GM12878 (cell line): ENCODE results near the gene NOTCH1. TPM values are rescaled to one million over a fixed set of nuclear protein-coding genes. Genes with fewer than 3 reads are reported as not detected.

Experiments used
- ATAC-seq: fragments of 200-7000 bp; cut with Tn5 transposase; 3 replicates; pipeline ENCODE4 v1.9.1; 2020; ENCODE audit warnings: mild to moderate bottlenecking, moderate library complexity
- BruUV-seq: library from RNA; stranded (reverse); fragments of 400-500 nt; replicated peaks from 2 replicates; lab custom pipeline; 2021; lab: Mats Ljungman, UMichigan
- CTCF ChIA-PET: fragments of 300-600 bp; sonication (Branson Sonifier 250); formaldehyde crosslinking; extraction: SDS; loops from one replicate; lab custom pipeline; 2021; ENCODE audit warnings: inconsistent platforms; lab: Yijun Ruan, JAX
- POLR2A ChIA-PET: fragments of 350-600 bp; formaldehyde crosslinking; extraction: SDS; loops from one replicate; lab custom pipeline; 2021; ENCODE audit warnings: inconsistent platforms; lab: Charles Lee
- RAD21 ChIA-PET: fragments of 300-600 bp; sonication (Branson Sonifier 250); formaldehyde crosslinking; loops from one replicate; lab custom pipeline; 2023; ENCODE audit warnings: antibody characterized with exemption; ENCODE audit not compliant: unreplicated experiment; lab: Charles Lee
- SMC1A ChIA-PET: fragments of 300-600 bp; sonication (Branson Sonifier 250); formaldehyde crosslinking; loops from one replicate; lab custom pipeline; 2023; ENCODE audit not compliant: unreplicated experiment, uncharacterized antibody; lab: Charles Lee
- DNase-seq: peaks from one replicate; pipeline ENCODE4 v3.0.0-alpha.2; 2011; ENCODE audit warnings: low read depth, low spot score
- FAIRE-seq: peaks from 3 replicates; lab custom pipeline; 2011; peaks lifted over from hg19 to GRCh38; lab: Jason Lieb, UNC
- H2AFZ ChIP-seq: 2 replicates; pipeline ENCODE4 v1.6.0; 2011; ENCODE audit warnings: low read depth, low read length, control low read depth; ENCODE audit not compliant: control insufficient read depth
- H3K27ac ChIP-seq: 2 replicates; pipeline ENCODE4 v1.5.1; 2011; ENCODE audit warnings: control low read depth; ENCODE audit not compliant: control insufficient read depth, insufficient read depth
- H3K27me3 ChIP-seq, 2 experiments: replicated peaks in 1 of 2; 2 replicates each; pipeline versions ENCODE4 v1.6.0 to v1.6.1; 2011; ENCODE audit warnings: low read length in 1 of 2; ENCODE audit not compliant: control insufficient read depth in 2 of 2, insufficient read depth in 2 of 2
- H3K36me3 ChIP-seq, 2 experiments: 2 replicates each; pipeline ENCODE4 v1.5.1; 2011; ENCODE audit warnings: low read length in 1 of 2; ENCODE audit not compliant: control insufficient read depth in 2 of 2, insufficient read depth in 2 of 2
- H3K4me1 ChIP-seq: 2 replicates; pipeline ENCODE4 v1.6.1; 2011; ENCODE audit warnings: mild to moderate bottlenecking, low read length, moderate library complexity, mixed read lengths; ENCODE audit not compliant: control insufficient read depth, insufficient read depth
- H3K4me2 ChIP-seq: 2 replicates; pipeline ENCODE4 v1.6.0; 2011; ENCODE audit warnings: control low read depth; ENCODE audit not compliant: control insufficient read depth, insufficient read depth
- H3K4me3 ChIP-seq: fragments of 200-600 bp; sonication (generic); 2 replicates; pipeline ENCODE4 v1.5.1; 2016
- H3K79me2 ChIP-seq: 2 replicates; pipeline ENCODE4 v1.6.0; 2011; ENCODE audit warnings: low read length; ENCODE audit not compliant: control insufficient read depth, insufficient read depth
- H3K9ac ChIP-seq: 2 replicates; pipeline ENCODE4 v1.8.0; 2011; ENCODE audit warnings: low read length, control low read depth, mixed read lengths; ENCODE audit not compliant: control insufficient read depth, insufficient read depth
- H3K9me3 ChIP-seq: replicated peaks from 3 replicates; pipeline ENCODE4 v1.5.1; 2011; ENCODE audit warnings: mild to moderate bottlenecking, low read length; ENCODE audit not compliant: control insufficient read depth, insufficient read depth
- H4K20me1 ChIP-seq: 2 replicates; pipeline ENCODE4 v1.6.0; 2011; ENCODE audit not compliant: control insufficient read depth, insufficient read depth
- ATF2 ChIP-seq: IDR thresholded peaks from 2 replicates; pipeline ENCODE4 v1.6.1; 2012; ENCODE audit warnings: low read length, inconsistent platforms
- CREB1 ChIP-seq: IDR thresholded peaks from 2 replicates; pipeline ENCODE4 v1.6.1; 2012; ENCODE audit warnings: low read depth, mild to moderate bottlenecking, inconsistent platforms
- CREM ChIP-seq: IDR thresholded peaks from 2 replicates; pipeline ENCODE4 v1.6.1; 2014; ENCODE audit warnings: antibody characterized with exemption, low read depth
- CUX1 ChIP-seq: IDR thresholded peaks from 2 replicates; pipeline ENCODE4 v1.6.1; 2012; ENCODE audit warnings: improper control_type of control experiment, low read depth, low read length; ENCODE audit not compliant: insufficient replicate concordance
- TBL1XR1 ChIP-seq: IDR thresholded peaks from 2 replicates; pipeline ENCODE4 v1.6.1; 2012; ENCODE audit warnings: low read depth, low read length, improper control_type of control experiment
- WGBS: methylation state at CpG from one replicate; pipeline ENCODE4 v1.1.6; 2016; ENCODE audit warnings: low lambda C conversion rate; ENCODE audit not compliant: insufficient replicate concordance, insufficient coverage; ENCODE audit errors: missing lambda C conversion rate; 5-methylcytosine and 5-hydroxymethylcytosine counted together
- in situ Hi-C: fragments of 300-500 bp; cut with MboI; formaldehyde crosslinking; loops from 9 replicates; pipeline ENCODE4 v1.14.3; 2018; ENCODE audit warnings: mixed read lengths
- intact Hi-C: fragments of 100-400 bp; cut with micrococcal nuclease; formaldehyde crosslinking; loops from one replicate; pipeline ENCODE4 v1.14.2; 2022; ENCODE audit not compliant: unreplicated experiment
- polyA plus RNA-seq, 11 experiments: library from polyadenylated mRNA; depleted of rRNA in 4 of 11; unstranded in 6 of 11; stranded (reverse) in 5 of 11; fragments of >200 nt; fragmentation: Nextera tagmentation in 4 of 11; fragmentation: Illumina TruSeq in 1 of 11; extraction: Ambion mirVana in 4 of 11; extraction: Trizol in 1 of 11; gene quantifications; 1 replicate in 1 of 11; 2 replicates in 10 of 11; pipeline versions ENCODE4 v1.2.1 to v1.2.3, GENCODE V29; 2011 to 2016; ENCODE audit warnings: inconsistent platforms in 2 of 11, missing spikeins in 2 of 11, low read depth in 1 of 11
- total RNA-seq, 4 experiments: library from RNA; depleted of rRNA in 3 of 4; stranded (reverse); fragments of >200 nt in 3 of 4; fragmentation: Illumina TruSeq in 1 of 4; extraction: Trizol in 1 of 4; gene quantifications; 2 replicates each; pipeline versions ENCODE4 v1.2.1 to v1.2.3, GENCODE V29; 2013 to 2021

NOTCH1 gene
- total and polyA plus RNA-seq, 10 of the 15 experiments (the other 5 are each of a cell fraction or from before 2014, with no cell fraction given) = 0.02 to 40.0 (median 3.7) TPM

DNA sequence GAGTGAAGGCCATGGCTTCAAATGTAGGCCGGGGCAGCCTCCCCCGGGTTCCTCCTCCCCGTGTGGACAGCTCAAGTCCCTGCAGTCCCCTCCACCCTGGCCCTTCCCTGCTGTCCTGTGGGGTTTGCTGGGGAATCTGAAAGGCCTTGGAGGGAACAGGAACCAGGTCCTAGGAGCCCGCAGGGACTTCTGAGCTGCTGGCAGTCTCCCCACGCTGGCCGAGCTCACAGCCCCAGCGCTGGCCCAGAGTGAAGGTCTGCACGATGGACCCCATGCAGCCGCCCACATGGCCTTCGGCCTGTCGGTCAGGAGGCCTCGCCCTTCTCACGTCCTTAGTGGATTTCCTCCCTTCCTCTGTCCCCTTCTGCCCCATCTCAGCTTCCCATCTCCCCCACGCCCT, 25.7 kb upstream of the NOTCH1 start (continued):
- TF ChIP-seq CUX1 = no peak
- TF ChIP-seq, all 136 proteins: peak for 0

DNA sequence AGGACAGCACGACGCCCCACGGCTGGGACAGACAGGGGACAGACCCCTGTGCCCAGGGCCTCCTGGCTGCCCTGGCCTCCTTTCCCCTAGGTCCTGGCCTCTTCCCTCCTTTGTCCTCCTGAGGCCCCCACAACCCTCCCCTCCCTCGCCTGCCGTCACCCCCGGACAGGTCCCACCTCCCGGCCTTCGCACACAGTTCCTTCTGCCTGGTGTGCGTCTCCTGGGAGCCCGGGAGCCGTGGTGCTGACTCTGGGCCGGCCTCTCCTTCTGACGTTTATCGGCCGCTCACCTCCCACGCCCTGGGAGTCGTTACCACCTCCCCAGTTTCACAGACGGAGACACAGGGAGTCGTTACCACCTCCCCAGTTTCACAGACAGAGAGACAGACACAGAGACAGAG, 25.1 kb upstream of the NOTCH1 start:
- Histone ChIP-seq H3K36me3 (no peaks in the 10 kb centered on the region), H3K4me1 (no peaks in the 10 kb centered on the region), H3K27ac (no peak overlapping the region), H3K4me3 (no peak overlapping the region), H3K4me2 (no peak overlapping the region), H3K27me3 (no peaks in the 10 kb centered on the region), H3K9ac (no peak overlapping the region), H3K79me2 (no peaks in the 10 kb centered on the region), H2AFZ (no peak overlapping the region), H3K9me3 (no peaks in the 10 kb centered on the region), H4K20me1 (no peaks in the 10 kb centered on the region)
- DNase-seq (no peak), ATAC-seq (no peak), FAIRE-seq (no peak)
- WGBS = 57% methylated on average over 9 of the region's 19 CpGs
- ChIA-PET POLR2A (no interaction called here), CTCF (interaction anchor here (0.6 kb wide), 1 partner anchor 158 kb away, joined by 3 read pairs; no protein-coding TSS in a partner anchor), SMC1A (no interaction called here), RAD21 (no interaction called here)
- intact Hi-C loops = no loop called here
- no peak for TF ChIP-seq ATF2
- no peak for TF ChIP-seq TBL1XR1
- TF ChIP-seq CREB1 = no peak
- no peak for TF ChIP-seq CREM
- in situ Hi-C loops = no loop called here
- BruUV-seq = no TSS peak
